Stimulated activated CD8-positive, alpha-beta memory T cell treated with anti-CD3 and anti-CD28 coated beads, Interleukin-15, amount 100 ng/mL, for 1 hour (primary cell): Measurements from ENCODE around the gene MUC6.

Experiments
- DNase-seq: peaks from one replicate; pipeline ENCODE4 v3.0.0-alpha.2; 2020; ENCODE audit warnings: low read depth

MUC6 gene

DNA sequence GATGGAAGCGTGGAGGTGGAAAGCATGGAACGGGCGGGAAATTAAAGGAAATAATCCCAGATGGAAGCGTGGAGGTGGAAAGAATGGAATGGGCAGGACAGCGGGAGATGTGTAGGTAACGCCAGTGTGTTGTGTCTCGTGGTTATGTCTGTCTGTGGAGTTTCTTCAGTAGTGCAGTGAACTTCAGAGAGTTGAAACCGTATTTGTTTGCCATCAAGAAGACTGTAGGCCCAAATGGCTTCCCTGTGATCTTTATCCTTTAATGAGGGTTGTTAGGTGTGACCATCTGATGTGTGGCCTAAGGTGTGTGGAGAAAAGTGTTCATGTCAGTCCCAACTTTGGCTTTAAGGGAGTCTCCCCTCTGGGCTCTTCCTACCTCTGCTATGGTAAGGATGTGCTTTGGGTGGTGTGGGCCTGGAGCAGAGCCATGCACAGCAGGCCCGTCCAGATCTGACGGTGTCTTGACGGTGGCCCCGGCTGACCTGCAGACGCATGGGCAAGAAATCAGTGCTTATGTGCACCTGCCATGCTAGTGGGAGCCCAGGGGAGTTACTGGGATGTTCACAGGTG, 71.2 kb downstream of the MUC6 start:
- no peak for DNase-seq

DNA sequence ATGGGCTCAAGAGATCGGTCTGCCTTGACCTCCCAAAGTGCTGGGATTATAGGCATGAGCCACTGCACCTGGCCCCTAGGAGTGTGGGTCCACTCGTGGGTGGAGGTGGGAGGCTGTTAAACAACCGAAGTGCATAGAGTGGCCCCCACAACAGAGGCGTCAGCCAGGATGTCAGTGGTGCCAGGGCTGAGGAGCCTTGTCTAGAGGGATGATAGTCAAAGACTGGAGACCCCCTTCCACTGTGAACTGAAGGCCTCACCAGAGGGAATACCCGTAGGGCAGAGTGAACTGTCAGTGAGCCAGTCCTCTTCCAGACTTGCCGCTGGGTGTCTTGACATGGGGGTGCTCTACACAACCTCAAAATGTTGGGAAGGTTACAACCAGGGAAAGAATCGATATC, 72.7 kb downstream of the MUC6 start:
- no peak for DNase-seq
